Measurements from ENCODE around the gene RFX7. TPM values are rescaled to one million over a fixed set of nuclear protein-coding genes. Genes with fewer than 3 reads are reported as not detected.
"Not testable (repeated sequence)": the region's sequence is repeated elsewhere in the genome, so short reads cannot be mapped to it uniquely, and the experiment has no call there.

RFX7 gene
- polyA plus RNA-seq, 3 donors, result 1.1 to 1.8 (median 1.8) TPM

DNA sequence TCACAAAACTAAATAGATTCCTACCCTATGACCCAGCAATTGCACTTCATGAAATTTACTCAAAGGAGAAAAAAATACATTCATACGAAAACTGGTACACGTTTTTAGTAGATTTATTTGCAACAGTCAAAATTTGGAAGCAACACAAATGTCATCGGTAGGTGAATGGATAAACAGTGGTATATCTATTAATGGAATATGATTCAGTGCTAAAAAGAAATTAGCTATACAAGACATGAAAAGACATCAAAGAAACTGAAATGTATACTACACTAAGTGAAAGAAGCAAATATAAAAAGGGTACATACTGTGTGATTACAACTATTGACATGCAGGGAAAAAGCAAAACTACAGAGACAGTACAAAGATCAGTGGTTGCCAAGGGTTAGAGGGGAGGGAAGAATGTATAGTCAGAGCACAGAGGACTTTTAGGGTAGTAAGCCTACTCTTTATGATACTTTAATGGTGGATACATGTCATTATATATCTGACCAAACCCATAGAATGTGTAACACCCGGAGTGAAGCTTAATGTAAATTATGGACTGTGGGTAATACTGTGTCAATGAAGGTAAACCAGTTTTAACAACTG is 31.6 kb downstream of the RFX7 start:
- 96 to 99% (median 96%) methylated on average over 4 of the region's 4 CpGs for WGBS, 3 donors
- no peak overlapping the region for H3K27ac ChIP-seq (ENCODE audit: low read depth, low read length)

DNA sequence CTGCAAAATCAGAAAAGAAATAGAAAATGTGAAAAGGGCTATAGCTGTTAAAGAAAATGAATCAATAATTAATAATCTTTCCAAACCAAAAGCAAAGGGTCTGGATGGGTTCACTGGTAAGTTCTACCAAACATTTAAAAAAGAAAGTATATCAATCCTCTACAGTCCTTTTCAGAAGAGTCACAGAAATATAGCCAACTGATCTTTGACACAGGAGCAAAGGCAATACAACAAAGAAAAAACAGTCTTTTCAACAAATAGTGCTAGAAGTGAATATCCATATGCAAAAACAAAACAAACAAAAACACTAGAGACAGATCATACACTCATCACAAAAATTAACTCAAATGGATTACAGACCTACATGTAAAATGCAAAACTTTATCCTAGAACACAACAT is 32.6 kb downstream of the RFX7 start:
- H3K27ac ChIP-seq (ENCODE audit: low read depth, low read length), result no peak overlapping the region

- WGBS, 3 donors, result 55 to 87% (median 65%) methylated on average over 1 of the region's 1 CpG
- no peak overlapping the region for H3K27ac ChIP-seq (ENCODE audit: low read depth, low read length)
Measured at GRCh38 chr15:56208641-56209155, 35.0 kb downstream of the RFX7 start.

- 61 to 90% (median 70%) methylated on average over 2 of the region's 2 CpGs for WGBS, 3 donors
- H3K27ac ChIP-seq (ENCODE audit: low read depth, low read length), result no peak overlapping the region
Measured at GRCh38 chr15:56208185-56208584, 35.5 kb downstream of the RFX7 start.

DNA sequence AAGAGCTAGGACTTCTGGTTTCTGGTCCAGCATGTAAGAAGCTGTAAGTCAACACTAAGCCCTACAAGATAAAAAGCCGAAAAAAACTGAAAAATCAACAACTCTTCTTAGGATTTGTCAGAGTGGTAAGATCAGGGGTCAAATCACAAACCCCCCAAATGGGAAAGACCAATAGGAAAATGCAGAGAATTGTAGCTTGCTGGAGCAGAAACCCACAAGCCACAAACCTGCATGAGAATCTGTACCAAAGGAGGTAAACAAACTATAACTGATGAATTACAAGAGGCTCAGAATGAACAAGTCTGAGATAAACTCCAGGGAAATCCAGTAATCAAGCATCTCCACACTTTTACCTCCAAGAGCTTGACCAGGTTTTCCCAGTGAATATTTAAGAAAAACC is 36.0 kb downstream of the RFX7 start:
- 16 to 86% (median 40%) methylated on average over 1 of the region's 1 CpG for WGBS, 3 donors
- H3K27ac ChIP-seq (ENCODE audit: low read depth, low read length), result no peak overlapping the region

DNA sequence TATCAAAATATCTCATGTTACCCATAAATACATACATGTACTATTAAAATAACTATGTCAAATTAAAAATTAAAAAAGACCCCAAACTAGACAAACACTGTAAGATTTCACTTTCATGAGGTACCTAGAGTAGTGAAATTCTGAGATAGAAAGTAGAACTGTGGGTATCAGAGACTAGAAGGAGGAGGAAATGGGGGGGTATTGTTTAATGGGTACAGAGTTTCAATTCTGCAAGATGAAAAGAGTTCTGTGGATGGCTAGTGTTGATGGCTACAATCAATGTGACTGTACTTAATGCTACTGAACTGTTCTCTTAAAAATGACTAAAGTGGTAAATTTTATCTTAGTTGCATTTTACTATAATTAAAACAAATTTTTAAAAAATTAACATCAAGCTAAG is 36.6 kb downstream of the RFX7 start:
- no peak overlapping the region for H3K27ac ChIP-seq (ENCODE audit: low read depth, low read length)

DNA sequence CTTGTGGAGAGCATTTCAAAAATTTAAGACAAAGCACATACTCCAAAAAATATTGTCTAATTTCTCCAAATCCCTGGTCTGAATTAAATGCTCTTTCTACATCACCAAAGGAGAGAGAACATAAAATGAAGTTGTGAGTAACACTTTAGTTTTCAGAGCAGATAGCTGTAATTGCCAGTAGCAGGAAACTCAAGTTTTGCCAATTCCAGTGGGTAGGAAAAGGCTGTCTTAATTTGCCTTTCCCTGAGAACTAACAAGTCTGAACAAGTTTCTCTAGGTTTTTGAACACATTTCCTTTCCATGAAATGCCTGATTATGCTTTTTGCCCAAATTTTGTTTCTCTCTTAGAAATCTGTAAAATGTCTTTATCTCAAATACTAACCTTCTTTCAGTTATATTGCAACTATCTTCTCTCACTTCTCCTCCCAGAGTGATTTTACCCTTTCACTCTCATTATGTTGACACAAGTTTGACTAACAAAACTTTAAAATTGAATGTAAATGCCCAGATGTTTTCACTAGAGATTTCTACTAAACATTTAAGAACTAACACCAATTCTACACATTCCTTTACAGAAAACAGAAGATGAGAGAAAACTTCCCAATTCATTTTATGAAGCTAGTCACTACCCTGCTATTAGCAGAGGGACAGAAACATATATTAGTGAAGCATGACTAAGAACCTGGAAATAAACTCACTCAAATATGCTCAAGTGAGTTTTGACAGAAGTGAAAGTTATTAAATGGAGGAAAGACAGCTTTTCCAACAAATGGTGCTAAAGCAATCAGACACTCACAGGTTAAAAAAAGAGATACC is 38.4 kb downstream of the RFX7 start:
- no peak overlapping the region for H3K27ac ChIP-seq (ENCODE audit: low read depth, low read length)

DNA sequence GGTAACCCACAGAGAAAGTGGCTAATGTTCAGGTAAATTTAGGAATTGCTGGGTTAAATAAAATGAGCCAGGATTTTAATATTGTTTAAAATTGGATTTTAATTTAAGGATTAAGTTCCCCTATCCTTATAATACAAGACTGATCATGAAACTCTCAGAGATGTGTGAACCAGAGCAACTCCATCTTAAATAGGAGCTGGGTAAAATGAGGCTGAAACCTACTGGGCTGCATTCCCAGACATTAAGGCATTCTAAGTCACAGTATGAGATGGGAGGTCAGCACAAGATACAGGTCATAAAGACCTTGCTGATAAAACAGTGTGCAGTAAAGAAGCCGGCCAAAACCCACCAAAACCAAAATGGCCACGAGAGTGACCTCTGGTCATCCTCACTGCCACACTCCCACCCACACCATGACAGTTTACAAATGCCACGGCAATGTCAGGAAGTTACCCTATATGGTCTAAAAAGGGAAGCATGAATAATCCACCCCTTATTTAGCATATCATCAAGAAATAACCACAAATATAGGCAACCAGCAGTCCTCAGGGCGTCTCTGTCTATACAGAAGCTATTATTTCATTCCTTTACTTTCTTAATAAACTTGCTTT is 40.3 kb downstream of the RFX7 start:
- 79 to 87% (median 85%) methylated on average over 4 of the region's 4 CpGs for WGBS, 3 donors
- not testable (repeated sequence) for H3K27ac ChIP-seq (ENCODE audit: low read depth, low read length)

DNA sequence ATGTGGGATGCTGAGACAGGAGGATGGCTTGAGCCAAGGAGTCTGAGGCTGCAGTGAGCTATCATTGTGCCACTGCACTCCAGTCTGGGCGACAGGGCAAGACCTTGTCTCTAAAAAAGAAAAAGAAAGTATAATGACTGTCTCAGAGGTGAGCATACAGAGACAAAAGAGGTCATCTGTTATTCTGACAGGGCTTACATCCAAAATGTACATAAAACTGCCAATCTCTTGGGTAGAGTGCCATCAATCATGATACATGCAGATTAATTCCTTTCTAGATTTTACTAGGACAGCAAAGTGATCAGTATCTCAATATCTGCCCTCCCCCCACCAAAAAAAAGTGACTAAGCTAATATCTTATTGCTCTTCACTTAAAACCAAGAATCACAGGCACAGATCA is 41.0 kb downstream of the RFX7 start:
- 90 to 97% (median 91%) methylated on average over 1 of the region's 1 CpG for WGBS, 3 donors
- H3K27ac ChIP-seq (ENCODE audit: low read depth, low read length), result no peak overlapping the region

DNA sequence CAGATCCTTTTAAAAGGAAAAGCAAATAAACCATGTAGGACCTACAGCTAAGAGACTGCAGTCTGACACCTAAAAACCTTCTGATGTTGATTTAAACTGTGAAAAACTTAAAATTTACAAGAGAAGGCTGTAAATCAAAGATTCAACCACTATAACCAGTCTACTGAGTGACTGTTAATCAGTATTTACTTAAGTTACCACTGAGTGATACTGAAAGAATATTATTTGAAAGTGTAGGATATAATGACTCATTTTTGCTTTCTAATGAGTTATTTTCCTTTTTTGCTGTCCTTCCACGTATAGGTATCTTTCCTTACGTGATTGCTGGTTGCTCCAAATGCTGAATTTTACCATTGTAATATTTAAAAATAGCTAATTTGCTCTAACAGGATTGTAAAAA is 44.6 kb downstream of the RFX7 start:
- H3K27ac ChIP-seq (ENCODE audit: low read depth, low read length), result no peak overlapping the region
- 78 to 88% (median 79%) methylated on average over 2 of the region's 2 CpGs for WGBS, 3 donors

GRCh38 chr15:56194035-56194434 is 49.6 kb downstream of the RFX7 start:
- WGBS, 3 donors, result 94 to 98% (median 94%) methylated on average over 1 of the region's 1 CpG

GRCh38 chr15:56192659-56193442 is 50.8 kb downstream of the RFX7 start:
- WGBS, 3 donors, result 95 to 98% (median 98%) methylated on average over 10 of the region's 10 CpGs
- no peak overlapping the region for H3K27ac ChIP-seq (ENCODE audit: low read depth, low read length)

More at GRCh38 chr15:56194035-56194434, 49.6 kb downstream of the RFX7 start:
- no peak overlapping the region for H3K27ac ChIP-seq (ENCODE audit: low read depth, low read length)

GRCh38 chr15:56187665-56188064 is 56.0 kb downstream of the RFX7 start:
- WGBS, 3 donors, result 84 to 100% (median 91%) methylated on average over 1 of the region's 1 CpG
- H3K27ac ChIP-seq (ENCODE audit: low read depth, low read length), result no peak overlapping the region

GRCh38 chr15:56185980-56186379 is 57.7 kb downstream of the RFX7 start:
- no peak overlapping the region for H3K27ac ChIP-seq (ENCODE audit: low read depth, low read length)
- WGBS, 3 donors, result 63 to 79% (median 78%) methylated on average over 1 of the region's 1 CpG

GRCh38 chr15:56184516-56184915 is 59.2 kb downstream of the RFX7 start:
- WGBS, 3 donors, result 86 to 97% (median 93%) methylated on average over 3 of the region's 3 CpGs
- no peak overlapping the region for H3K27ac ChIP-seq (ENCODE audit: low read depth, low read length)

DNA sequence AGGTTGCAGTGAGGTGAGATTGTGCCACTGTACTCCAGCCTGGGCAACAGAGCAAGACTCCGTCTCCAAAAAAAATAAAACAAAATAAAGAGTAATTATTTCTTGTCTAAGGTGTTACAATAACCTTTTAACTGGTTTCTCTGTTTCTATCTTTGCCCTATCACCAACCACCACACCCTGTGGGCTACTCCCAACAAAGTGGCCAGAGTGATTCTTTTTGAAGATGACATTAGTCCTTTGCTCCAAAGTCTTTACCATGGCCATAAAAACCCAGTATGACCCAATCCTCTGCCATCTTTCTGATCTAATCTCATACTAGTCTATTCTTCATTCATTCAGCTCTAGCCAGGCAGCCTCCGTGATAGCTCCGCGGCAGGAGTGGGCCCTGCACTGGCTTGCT is 62.8 kb downstream of the RFX7 start:
- 96 to 99% (median 98%) methylated on average over 4 of the region's 4 CpGs for WGBS, 3 donors
- H3K27ac ChIP-seq (ENCODE audit: low read depth, low read length), result no peak overlapping the region

- 92 to 97% (median 97%) methylated on average over 4 of the region's 4 CpGs for WGBS, 3 donors
- no peak overlapping the region for H3K27ac ChIP-seq (ENCODE audit: low read depth, low read length)
Measured at GRCh38 chr15:56176996-56177395, 66.7 kb downstream of the RFX7 start.

DNA sequence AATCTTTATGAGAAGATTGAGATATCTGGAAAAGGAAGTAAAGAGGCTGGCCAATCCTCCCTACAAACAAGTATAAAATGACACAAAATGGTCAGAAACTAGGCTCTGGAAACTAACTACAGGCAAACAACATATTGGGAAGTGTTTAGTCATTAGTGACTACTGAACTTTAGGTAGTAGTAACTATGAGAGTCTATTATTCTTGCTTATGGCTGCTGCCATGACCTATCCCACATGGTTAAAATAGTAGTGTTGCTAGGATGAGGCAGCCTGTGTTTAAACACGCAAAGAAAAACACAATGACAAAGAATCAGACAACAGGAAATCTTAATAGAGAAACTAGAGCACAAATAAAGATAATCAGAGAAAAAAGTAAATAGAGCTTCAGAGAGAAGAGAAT is 67.9 kb downstream of the RFX7 start:
- H3K27ac ChIP-seq (ENCODE audit: low read depth, low read length), result no peak overlapping the region
- 79 to 86% (median 85%) methylated on average over 1 of the region's 1 CpG for WGBS, 3 donors

- WGBS, 3 donors, result 75 to 91% (median 80%) methylated on average over 6 of the region's 6 CpGs
- no peak overlapping the region for H3K27ac ChIP-seq (ENCODE audit: low read depth, low read length)
Measured at GRCh38 chr15:56174649-56175048, 69.0 kb downstream of the RFX7 start.
